ENCODE measurements around the gene KIF18A.

Gene KIF18A

GRCh38 chr11:28114731-28115130 is 6.8 kb upstream of the KIF18A start:
- TF ChIP-seq POLR2AphosphoS5 (IDR thresholded peaks at IDR 0.05; ENCODE audit: low read depth) (no peak), GABPA (IDR thresholded peaks at IDR 0.05; ENCODE audit: low read depth) (no peak), SPI1 (IDR thresholded peaks at IDR 0.05; ENCODE audit: borderline replicate concordance, low read depth) (no peak), REST (IDR thresholded peaks at IDR 0.05; ENCODE audit: insufficient replicate concordance, low read depth) (no peak), CTCF (IDR thresholded peaks at IDR 0.05; ENCODE audit: insufficient read depth, low read length) (no peak)
- H3K27ac ChIP-seq (replicated peaks), result no peak overlapping the region
- H3K4me3 ChIP-seq (replicated peaks; ENCODE audit: insufficient read depth, low read length), result no peak overlapping the region

GRCh38 chr11:28114116-28114515 is 6.2 kb upstream of the KIF18A start:
- DNase-seq (ENCODE audit: low read depth in 1 of 2, low spot score in 1 of 2), result no peak
- Histone ChIP-seq H3K27ac (replicated peaks) (no peak overlapping the region), H3K27me3 (ENCODE audit: insufficient read depth, poor library complexity, severe bottlenecking) (no peaks in the 10 kb centered on the region), H3K4me3 (replicated peaks; ENCODE audit: insufficient read depth, low read length) (no peak overlapping the region)
- TF ChIP-seq GABPA (IDR thresholded peaks at IDR 0.05; ENCODE audit: low read depth), result no peak
- TF ChIP-seq REST (IDR thresholded peaks at IDR 0.05; ENCODE audit: insufficient replicate concordance, low read depth), result no peak
- TF ChIP-seq CTCF (IDR thresholded peaks at IDR 0.05; ENCODE audit: insufficient read depth, low read length), result no peak
- no peak for TF ChIP-seq POLR2AphosphoS5 (IDR thresholded peaks at IDR 0.05; ENCODE audit: low read depth)
- TF ChIP-seq SPI1 (IDR thresholded peaks at IDR 0.05; ENCODE audit: borderline replicate concordance, low read depth), result no peak

More at GRCh38 chr11:28114731-28115130, 6.8 kb upstream of the KIF18A start:
- H3K27me3 ChIP-seq (ENCODE audit: insufficient read depth, poor library complexity, severe bottlenecking), result no peaks in the 10 kb centered on the region
- no peak for DNase-seq (ENCODE audit: low read depth in 1 of 2, low spot score in 1 of 2)

- no peak for TF ChIP-seq CTCF (IDR thresholded peaks at IDR 0.05; ENCODE audit: insufficient read depth, low read length)
- no peak for TF ChIP-seq REST (IDR thresholded peaks at IDR 0.05; ENCODE audit: insufficient replicate concordance, low read depth)
- no peaks in the 10 kb centered on the region for H3K27me3 ChIP-seq (ENCODE audit: insufficient read depth, poor library complexity, severe bottlenecking)
- peak overlapping the region; percentile 76 for H3K4me3 ChIP-seq (replicated peaks; ENCODE audit: insufficient read depth, low read length)
- no peak for DNase-seq (ENCODE audit: low read depth in 1 of 2, low spot score in 1 of 2)
- peak overlapping the region; percentile 95 for H3K27ac ChIP-seq (replicated peaks)
Observed at GRCh38 chr11:28110821-28111200, 2.9 kb upstream of the KIF18A start.
